ENCODE data around the gene GRIK4. TPM values are rescaled to one million over a fixed set of nuclear protein-coding genes. Genes with fewer than 3 reads are reported as not detected.
A peak's percentile ranks its signal among the peaks of the same experiment; 100 is the strongest.

The GRIK4 gene
- total RNA-seq, 3 donors from 2014 or later (not counting 1 experiment from before 2014, with no cell fraction given): 2.2 to 32.3 (median 21.9) TPM

GRCh38 chr11:120546312-120547205 lies 35.0 kb downstream of the GRIK4 start:
- peaks cover 26 to 74% of the 10 kb centered on the region in 2 donors for H3K4me1 Mint-ChIP-seq
- peak overlapping the region; percentile 70 for H3K4me3 Mint-ChIP-seq
- H3K36me3 ChIP-seq (ENCODE audit: control insufficient read depth, insufficient read depth, low read length): no peaks in the 10 kb centered on the region
- TF ChIP-seq CTCF (IDR thresholded peaks at IDR 0.05): no peak
- no peaks in the 10 kb centered on the region for H3K36me3 Mint-ChIP-seq
- intact Hi-C loops (cut with micrococcal nuclease): no loop called here
- no peak for DNase-seq
- H3K27ac ChIP-seq (ENCODE audit: low read length): no peak overlapping the region
- H3K9me3 Mint-ChIP-seq: no peaks in the 10 kb centered on the region
- no peaks in the 10 kb centered on the region for H3K9me3 ChIP-seq (ENCODE audit: control insufficient read depth, insufficient read depth, low read length)
- H3K27me3 ChIP-seq (ENCODE audit: control insufficient read depth, insufficient read depth, low read length): no peaks in the 10 kb centered on the region
- no peaks in the 10 kb centered on the region for H3K27me3 Mint-ChIP-seq (ENCODE audit: low read depth in 2 of 2)
- WGBS (ENCODE audit: insufficient coverage): 89% methylated on average over 15 of the region's 17 CpGs
- H3K4me3 ChIP-seq (ENCODE audit: low read length): no peak overlapping the region
- no peak for ATAC-seq
- H3K27ac Mint-ChIP-seq: peak overlapping the region in 1 of 2 donors; percentile 55
- peaks cover 22% of the 10 kb centered on the region for H3K4me1 ChIP-seq (ENCODE audit: control insufficient read depth, insufficient read depth, low read length)

- Mint-ChIP-seq H3K36me3 (no peaks in the 10 kb centered on the region), H3K9me3 (no peaks in the 10 kb centered on the region)
Measured at GRCh38 chr11:120547316-120547715, 35.8 kb downstream of the GRIK4 start.

GRCh38 chr11:120547811-120548681 lies 36.5 kb downstream of the GRIK4 start:
- intact Hi-C loops (cut with micrococcal nuclease): no loop called here
- no peaks in the 10 kb centered on the region for H3K27me3 ChIP-seq (ENCODE audit: control insufficient read depth, insufficient read depth, low read length)
- Mint-ChIP-seq H3K27ac (peak overlapping the region in 1 of 2 donors; percentile 27), H3K9me3 (no peaks in the 10 kb centered on the region), H3K36me3 (no peaks in the 10 kb centered on the region), H3K27me3 (ENCODE audit: low read depth in 2 of 2) (no peaks in the 10 kb centered on the region), H3K4me3 (no peak overlapping the region), H3K4me1 (peaks cover 34 to 79% of the 10 kb centered on the region in 2 donors)
- no peaks in the 10 kb centered on the region for H3K36me3 ChIP-seq (ENCODE audit: control insufficient read depth, insufficient read depth, low read length)
- H3K4me3 ChIP-seq (ENCODE audit: low read length): no peak overlapping the region
- no peak for DNase-seq
- no peaks in the 10 kb centered on the region for H3K9me3 ChIP-seq (ENCODE audit: control insufficient read depth, insufficient read depth, low read length)
- 72% methylated on average over 15 of the region's 15 CpGs for WGBS (ENCODE audit: insufficient coverage)
- TF ChIP-seq CTCF (IDR thresholded peaks at IDR 0.05): no peak
- H3K27ac ChIP-seq (ENCODE audit: low read length): no peak overlapping the region
- peak in 1 of 3 donors; percentile 59 for ATAC-seq
- H3K4me1 ChIP-seq (ENCODE audit: control insufficient read depth, insufficient read depth, low read length): peaks cover 22% of the 10 kb centered on the region

More at GRCh38 chr11:120547316-120547715, 35.8 kb downstream of the GRIK4 start:
- H3K4me3 ChIP-seq (ENCODE audit: low read length): no peak overlapping the region
- no peaks in the 10 kb centered on the region for H3K36me3 ChIP-seq (ENCODE audit: control insufficient read depth, insufficient read depth, low read length)
- Mint-ChIP-seq H3K4me1 (peaks cover 30 to 77% of the 10 kb centered on the region in 2 donors), H3K27ac (peak overlapping the region in 1 of 2 donors; percentile 27), H3K27me3 (ENCODE audit: low read depth in 2 of 2) (no peaks in the 10 kb centered on the region), H3K4me3 (no peak overlapping the region)
- 72% methylated on average over 10 of the region's 10 CpGs for WGBS (ENCODE audit: insufficient coverage)
- DNase-seq (no peak), ATAC-seq (peak in 1 of 3 donors; percentile 34)
- intact Hi-C loops (cut with micrococcal nuclease): no loop called here
- no peaks in the 10 kb centered on the region for H3K9me3 ChIP-seq (ENCODE audit: control insufficient read depth, insufficient read depth, low read length)
- H3K27ac ChIP-seq (ENCODE audit: low read length): no peak overlapping the region
- no peak for TF ChIP-seq CTCF (IDR thresholded peaks at IDR 0.05)
- H3K27me3 ChIP-seq (ENCODE audit: control insufficient read depth, insufficient read depth, low read length): no peaks in the 10 kb centered on the region
- H3K4me1 ChIP-seq (ENCODE audit: control insufficient read depth, insufficient read depth, low read length): peaks cover 22% of the 10 kb centered on the region

Measured in natural killer cell (primary cell).